GM12878 (cell line): ENCODE data around the gene PKHD1. TPM values are rescaled to one million over a fixed set of nuclear protein-coding genes. Genes with fewer than 3 reads are reported as not detected.

Experiments
- ATAC-seq: fragments of 200-7000 bp; cut with Tn5 transposase; 3 replicates; pipeline ENCODE4 v1.9.1; 2020; ENCODE audit warnings: mild to moderate bottlenecking, moderate library complexity
- BruUV-seq: library from RNA; stranded (reverse); fragments of 400-500 nt; replicated peaks from 2 replicates; lab custom pipeline; 2021; lab: Mats Ljungman, UMichigan
- CTCF ChIA-PET: fragments of 300-600 bp; sonication (Branson Sonifier 250); formaldehyde crosslinking; extraction: SDS; loops from one replicate; lab custom pipeline; 2021; ENCODE audit warnings: inconsistent platforms; lab: Yijun Ruan, JAX
- POLR2A ChIA-PET: fragments of 350-600 bp; formaldehyde crosslinking; extraction: SDS; loops from one replicate; lab custom pipeline; 2021; ENCODE audit warnings: inconsistent platforms; lab: Charles Lee
- RAD21 ChIA-PET: fragments of 300-600 bp; sonication (Branson Sonifier 250); formaldehyde crosslinking; loops from one replicate; lab custom pipeline; 2023; ENCODE audit warnings: antibody characterized with exemption; ENCODE audit not compliant: unreplicated experiment; lab: Charles Lee
- SMC1A ChIA-PET: fragments of 300-600 bp; sonication (Branson Sonifier 250); formaldehyde crosslinking; loops from one replicate; lab custom pipeline; 2023; ENCODE audit not compliant: unreplicated experiment, uncharacterized antibody; lab: Charles Lee
- DNase-seq: peaks from one replicate; pipeline ENCODE4 v3.0.0-alpha.2; 2011; ENCODE audit warnings: low read depth, low spot score
- FAIRE-seq: peaks from 3 replicates; lab custom pipeline; 2011; peaks lifted over from hg19 to GRCh38; lab: Jason Lieb, UNC
- H2AFZ ChIP-seq: 2 replicates; pipeline ENCODE4 v1.6.0; 2011; ENCODE audit warnings: low read depth, low read length, control low read depth; ENCODE audit not compliant: control insufficient read depth
- H3K27ac ChIP-seq: 2 replicates; pipeline ENCODE4 v1.5.1; 2011; ENCODE audit warnings: control low read depth; ENCODE audit not compliant: control insufficient read depth, insufficient read depth
- H3K27me3 ChIP-seq, 2 experiments: replicated peaks in 1 of 2; 2 replicates each; pipeline versions ENCODE4 v1.6.0 to v1.6.1; 2011; ENCODE audit warnings: low read length in 1 of 2; ENCODE audit not compliant: control insufficient read depth in 2 of 2, insufficient read depth in 2 of 2
- H3K36me3 ChIP-seq, 2 experiments: 2 replicates each; pipeline ENCODE4 v1.5.1; 2011; ENCODE audit warnings: low read length in 1 of 2; ENCODE audit not compliant: control insufficient read depth in 2 of 2, insufficient read depth in 2 of 2
- H3K4me1 ChIP-seq: 2 replicates; pipeline ENCODE4 v1.6.1; 2011; ENCODE audit warnings: mild to moderate bottlenecking, low read length, moderate library complexity, mixed read lengths; ENCODE audit not compliant: control insufficient read depth, insufficient read depth
- H3K4me2 ChIP-seq: 2 replicates; pipeline ENCODE4 v1.6.0; 2011; ENCODE audit warnings: control low read depth; ENCODE audit not compliant: control insufficient read depth, insufficient read depth
- H3K4me3 ChIP-seq: fragments of 200-600 bp; sonication (generic); 2 replicates; pipeline ENCODE4 v1.5.1; 2016
- H3K79me2 ChIP-seq: 2 replicates; pipeline ENCODE4 v1.6.0; 2011; ENCODE audit warnings: low read length; ENCODE audit not compliant: control insufficient read depth, insufficient read depth
- H3K9ac ChIP-seq: 2 replicates; pipeline ENCODE4 v1.8.0; 2011; ENCODE audit warnings: low read length, control low read depth, mixed read lengths; ENCODE audit not compliant: control insufficient read depth, insufficient read depth
- H3K9me3 ChIP-seq: replicated peaks from 3 replicates; pipeline ENCODE4 v1.5.1; 2011; ENCODE audit warnings: mild to moderate bottlenecking, low read length; ENCODE audit not compliant: control insufficient read depth, insufficient read depth
- H4K20me1 ChIP-seq: 2 replicates; pipeline ENCODE4 v1.6.0; 2011; ENCODE audit not compliant: control insufficient read depth, insufficient read depth
- CHD2 ChIP-seq: IDR thresholded peaks from 2 replicates; pipeline ENCODE4 v1.6.1; 2011; ENCODE audit warnings: low read depth, low read length, improper control_type of control experiment, borderline replicate concordance
- NFXL1 ChIP-seq: fragments of 450-650 bp; IDR thresholded peaks from 2 replicates; pipeline ENCODE4 v1.6.1; 2017; ENCODE audit warnings: antibody characterized with exemption, mild to moderate bottlenecking, borderline replicate concordance
- NFYA ChIP-seq: IDR thresholded peaks from 2 replicates; pipeline ENCODE4 v1.6.1; 2011; ENCODE audit warnings: low read depth, mild to moderate bottlenecking, low read length, improper control_type of control experiment, borderline replicate concordance
- NR2C2 ChIP-seq: IDR thresholded peaks from 2 replicates; pipeline ENCODE4 v1.6.1; 2011; ENCODE audit warnings: borderline replicate concordance, low read depth; ENCODE audit not compliant: control insufficient read depth, insufficient read length
- SUZ12 ChIP-seq: fragments of 200-600 bp; sonication (generic); IDR thresholded peaks from one replicate; pipeline ENCODE4 v1.6.1; 2018; ENCODE audit warnings: antibody characterized with exemption, mild to moderate bottlenecking; ENCODE audit not compliant: unreplicated experiment
- WGBS: methylation state at CpG from one replicate; pipeline ENCODE4 v1.1.6; 2016; ENCODE audit warnings: low lambda C conversion rate; ENCODE audit not compliant: insufficient replicate concordance, insufficient coverage; ENCODE audit errors: missing lambda C conversion rate; 5-methylcytosine and 5-hydroxymethylcytosine counted together
- in situ Hi-C: fragments of 300-500 bp; cut with MboI; formaldehyde crosslinking; loops from 9 replicates; pipeline ENCODE4 v1.14.3; 2018; ENCODE audit warnings: mixed read lengths
- intact Hi-C: fragments of 100-400 bp; cut with micrococcal nuclease; formaldehyde crosslinking; loops from one replicate; pipeline ENCODE4 v1.14.2; 2022; ENCODE audit not compliant: unreplicated experiment
- polyA plus RNA-seq, 11 experiments: library from polyadenylated mRNA; depleted of rRNA in 4 of 11; unstranded in 6 of 11; stranded (reverse) in 5 of 11; fragments of >200 nt; fragmentation: Nextera tagmentation in 4 of 11; fragmentation: Illumina TruSeq in 1 of 11; extraction: Ambion mirVana in 4 of 11; extraction: Trizol in 1 of 11; gene quantifications; 1 replicate in 1 of 11; 2 replicates in 10 of 11; pipeline versions ENCODE4 v1.2.1 to v1.2.3, GENCODE V29; 2011 to 2016; ENCODE audit warnings: inconsistent platforms in 2 of 11, missing spikeins in 2 of 11, low read depth in 1 of 11
- total RNA-seq, 4 experiments: library from RNA; depleted of rRNA in 3 of 4; stranded (reverse); fragments of >200 nt in 3 of 4; fragmentation: Illumina TruSeq in 1 of 4; extraction: Trizol in 1 of 4; gene quantifications; 2 replicates each; pipeline versions ENCODE4 v1.2.1 to v1.2.3, GENCODE V29; 2013 to 2021
- TF ChIP-seq, protein P1 (sequence below): fragments of 450-650 bp; IDR thresholded peaks from 2 replicates; pipeline ENCODE4 v1.6.1; 2017; ENCODE audit warnings: mild to moderate bottlenecking, low read depth, inconsistent platforms; ENCODE audit not compliant: poor library complexity, severe bottlenecking
- TF ChIP-seq, protein P2 (sequence below): fragments of 450-650 bp; IDR thresholded peaks from 2 replicates; pipeline ENCODE4 v1.6.1; 2017; ENCODE audit warnings: low read depth, mild to moderate bottlenecking, moderate library complexity

PKHD1 gene
- total and polyA plus RNA-seq, 10 of the 15 experiments (the other 5 are each of a cell fraction or from before 2014, with no cell fraction given) = under 0.01 to 0.90 (median 0.02) TPM; not detected in 1

DNA sequence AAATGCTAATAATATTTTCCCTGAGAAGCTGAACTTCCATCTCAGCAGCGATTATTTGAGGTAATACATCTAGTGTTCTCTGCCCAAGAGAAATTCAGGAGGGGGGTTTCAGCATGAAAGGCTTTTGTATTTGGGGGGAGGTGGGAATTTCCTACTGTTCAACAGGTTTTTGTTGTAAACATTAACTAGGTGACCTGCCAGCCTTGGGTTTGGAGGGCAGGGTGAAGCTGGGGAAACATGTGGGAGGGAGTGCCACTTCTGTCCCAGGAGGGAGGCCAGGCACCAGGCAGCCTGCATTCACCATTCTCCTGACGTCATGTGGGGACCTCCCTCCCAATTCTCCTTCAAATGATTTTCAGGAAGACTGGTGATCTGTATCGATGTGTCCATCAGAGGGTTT, 37.7 kb upstream of the PKHD1 start:
- 2% methylated on average over 3 of the region's 3 CpGs for WGBS
- intact Hi-C loops (no loop called here), in situ Hi-C loops (no loop called here)
- no peaks in the 10 kb centered on the region for H4K20me1 ChIP-seq
- TF ChIP-seq NFXL1 (no peak), SUZ12 (no peak), NR2C2 (no peak), CHD2 (no peak), NFYA (no peak)
- TF ChIP-seq, protein P1, sequence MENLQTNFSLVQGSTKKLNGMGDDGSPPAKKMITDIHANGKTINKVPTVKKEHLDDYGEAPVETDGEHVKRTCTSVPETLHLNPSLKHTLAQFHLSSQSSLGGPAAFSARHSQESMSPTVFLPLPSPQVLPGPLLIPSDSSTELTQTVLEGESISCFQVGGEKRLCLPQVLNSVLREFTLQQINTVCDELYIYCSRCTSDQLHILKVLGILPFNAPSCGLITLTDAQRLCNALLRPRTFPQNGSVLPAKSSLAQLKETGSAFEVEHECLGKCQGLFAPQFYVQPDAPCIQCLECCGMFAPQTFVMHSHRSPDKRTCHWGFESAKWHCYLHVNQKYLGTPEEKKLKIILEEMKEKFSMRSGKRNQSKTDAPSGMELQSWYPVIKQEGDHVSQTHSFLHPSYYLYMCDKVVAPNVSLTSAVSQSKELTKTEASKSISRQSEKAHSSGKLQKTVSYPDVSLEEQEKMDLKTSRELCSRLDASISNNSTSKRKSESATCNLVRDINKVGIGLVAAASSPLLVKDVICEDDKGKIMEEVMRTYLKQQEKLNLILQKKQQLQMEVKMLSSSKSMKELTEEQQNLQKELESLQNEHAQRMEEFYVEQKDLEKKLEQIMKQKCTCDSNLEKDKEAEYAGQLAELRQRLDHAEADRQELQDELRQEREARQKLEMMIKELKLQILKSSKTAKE = no peak
- TF ChIP-seq, protein P2, sequence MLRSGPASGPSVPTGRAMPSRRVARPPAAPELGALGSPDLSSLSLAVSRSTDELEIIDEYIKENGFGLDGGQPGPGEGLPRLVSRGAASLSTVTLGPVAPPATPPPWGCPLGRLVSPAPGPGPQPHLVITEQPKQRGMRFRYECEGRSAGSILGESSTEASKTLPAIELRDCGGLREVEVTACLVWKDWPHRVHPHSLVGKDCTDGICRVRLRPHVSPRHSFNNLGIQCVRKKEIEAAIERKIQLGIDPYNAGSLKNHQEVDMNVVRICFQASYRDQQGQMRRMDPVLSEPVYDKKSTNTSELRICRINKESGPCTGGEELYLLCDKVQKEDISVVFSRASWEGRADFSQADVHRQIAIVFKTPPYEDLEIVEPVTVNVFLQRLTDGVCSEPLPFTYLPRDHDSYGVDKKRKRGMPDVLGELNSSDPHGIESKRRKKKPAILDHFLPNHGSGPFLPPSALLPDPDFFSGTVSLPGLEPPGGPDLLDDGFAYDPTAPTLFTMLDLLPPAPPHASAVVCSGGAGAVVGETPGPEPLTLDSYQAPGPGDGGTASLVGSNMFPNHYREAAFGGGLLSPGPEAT = no peak
- CTCF ChIA-PET = interaction anchor here (1.6 kb wide), 1 partner anchor 75 kb away, joined by 5 read pairs; no protein-coding TSS in a partner anchor
- H3K36me3 ChIP-seq = no peaks in the 10 kb centered on the region
- H3K27me3 ChIP-seq = peaks cover 3 to 6% of the 10 kb centered on the region in 2 experiments; a peak in 3 of 4 replicates
- ATAC-seq (no peak), FAIRE-seq (no peak), DNase-seq (no peak)
- H3K9ac ChIP-seq = no peak overlapping the region
- H3K4me2 ChIP-seq = no peak overlapping the region
- no peak overlapping the region for H2AFZ ChIP-seq
- H3K9me3 ChIP-seq = no peaks in the 10 kb centered on the region
- no peaks in the 10 kb centered on the region for H3K79me2 ChIP-seq
- SMC1A ChIA-PET = no interaction called here
- no peaks in the 10 kb centered on the region for H3K4me1 ChIP-seq
- no peak overlapping the region for H3K27ac ChIP-seq
- no TSS peak for BruUV-seq
- RAD21 ChIA-PET = no interaction called here
- H3K4me3 ChIP-seq = no peak overlapping the region
- POLR2A ChIA-PET = interaction anchor here (0.8 kb wide), 1 partner anchor 11 kb away, joined by 4 read pairs; no protein-coding TSS in a partner anchor
